IMR-90 (cell line): ENCODE results near the gene SLC25A34. TPM values are rescaled to one million over a fixed set of nuclear protein-coding genes. Genes with fewer than 3 reads are reported as not detected.

Source experiments
- ATAC-seq: fragments of 200-7000 bp; cut with Tn5 transposase; 2 replicates; pipeline ENCODE4 v1.9.1; 2020; ENCODE audit warnings: low read depth, mild to moderate bottlenecking, moderate library complexity
- BruUV-seq: library from RNA; stranded (reverse); fragments of 400-500 nt; replicated peaks from 2 replicates; lab custom pipeline; 2021; lab: Mats Ljungman, UMichigan
- CTCF ChIA-PET: fragments of 300-600 bp; formaldehyde crosslinking; extraction: SDS; loops from one replicate; lab custom pipeline; 2021; ENCODE audit warnings: antibody characterized with exemption; lab: Yijun Ruan, JAX
- POLR2A ChIA-PET: fragments of 300-600 bp; sonication (Branson Sonifier 250); formaldehyde crosslinking; loops from one replicate; lab custom pipeline; 2022; ENCODE audit warnings: antibody characterized with exemption; ENCODE audit not compliant: unreplicated experiment; lab: Charles Lee
- DNase-seq: peaks from one replicate; pipeline ENCODE4 v3.0.0; 2013
- H2AFZ ChIP-seq: replicated peaks from 2 replicates; pipeline ENCODE3; 2013; ENCODE audit warnings: low read length, mild to moderate bottlenecking; ENCODE audit not compliant: poor library complexity
- H2AK5ac ChIP-seq: 2 replicates; pipeline ENCODE4 v1.6.1; 2013; ENCODE audit warnings: low read depth, low read length, inconsistent platforms
- H2AK9ac ChIP-seq: replicated peaks from 2 replicates; pipeline ENCODE3; 2013; ENCODE audit warnings: mild to moderate bottlenecking, low read depth, low read length, moderate library complexity; ENCODE audit not compliant: poor library complexity
- H2BK120ac ChIP-seq: 2 replicates; pipeline ENCODE4 v1.6.1; 2013; ENCODE audit warnings: low read depth, low read length, inconsistent platforms
- H2BK15ac ChIP-seq: 3 replicates; pipeline ENCODE4 v1.6.1; 2013; ENCODE audit warnings: low read depth, low read length, inconsistent platforms
- H2BK20ac ChIP-seq: 2 replicates; pipeline ENCODE4 v1.6.1; 2013; ENCODE audit warnings: low read depth, mild to moderate bottlenecking, inconsistent platforms, low read length, moderate library complexity
- H2BK5ac ChIP-seq: 2 replicates; pipeline ENCODE4 v1.6.1; 2013; ENCODE audit warnings: mild to moderate bottlenecking, low read depth, low read length, inconsistent platforms; ENCODE audit not compliant: poor library complexity, severe bottlenecking
- H3K14ac ChIP-seq: replicated peaks from 2 replicates; pipeline ENCODE4 v1.6.1; 2013; ENCODE audit warnings: low read depth, low read length, inconsistent platforms
- H3K18ac ChIP-seq: 2 replicates; pipeline ENCODE4 v1.6.1; 2013; ENCODE audit warnings: low read depth, low read length, control low read depth
- H3K23ac ChIP-seq: 2 replicates; pipeline ENCODE4 v1.6.1; 2013; ENCODE audit warnings: low read depth, low read length, inconsistent platforms
- H3K27ac ChIP-seq: 2 replicates; pipeline ENCODE4 v1.5.1; 2013; ENCODE audit warnings: mild to moderate bottlenecking, control low read depth, low read length; ENCODE audit not compliant: insufficient read depth
- H3K27me3 ChIP-seq: 2 replicates; pipeline ENCODE4 v1.6.1; 2013; ENCODE audit warnings: low read length; ENCODE audit not compliant: control insufficient read depth, insufficient read depth
- H3K36me3 ChIP-seq: 2 replicates; pipeline ENCODE4 v1.6.1; 2013; ENCODE audit warnings: low read length, mixed read lengths; ENCODE audit not compliant: control insufficient read depth, insufficient read depth
- H3K4ac ChIP-seq: 2 replicates; pipeline ENCODE4 v1.6.1; 2013; ENCODE audit warnings: low read depth, low read length, inconsistent platforms
- H3K4me1 ChIP-seq: 2 replicates; pipeline ENCODE4 v1.6.1; 2013; ENCODE audit warnings: low read length, mixed read lengths; ENCODE audit not compliant: control insufficient read depth, insufficient read depth
- H3K4me2 ChIP-seq: 2 replicates; pipeline ENCODE4 v1.6.1; 2013; ENCODE audit warnings: low read depth, mild to moderate bottlenecking, control low read depth, low read length, moderate library complexity
- H3K4me3 ChIP-seq: 2 replicates; pipeline ENCODE4 v1.5.1; 2013; ENCODE audit warnings: low read depth, mild to moderate bottlenecking, control low read depth, low read length, moderate library complexity; ENCODE audit not compliant: insufficient read depth
- H3K56ac ChIP-seq: 2 replicates; pipeline ENCODE4 v1.6.1; 2013; ENCODE audit warnings: low read length, inconsistent platforms; ENCODE audit not compliant: insufficient read depth; ENCODE audit errors: extremely low read depth
- H3K79me1 ChIP-seq, 2 experiments: 2 replicates each; pipeline ENCODE4 v1.6.1; 2013; ENCODE audit warnings: low read length in 2 of 2, inconsistent platforms in 1 of 2, low read depth in 1 of 2
- H3K9ac ChIP-seq: 2 replicates; pipeline ENCODE4 v1.6.1; 2013; ENCODE audit warnings: low read depth, low read length, control low read depth
- H3K9me1 ChIP-seq: 2 replicates; pipeline ENCODE4 v1.6.1; 2013; ENCODE audit warnings: low read length, inconsistent platforms; ENCODE audit not compliant: insufficient read depth
- H3K9me3 ChIP-seq: 2 replicates; pipeline ENCODE4 v1.6.1; 2013; ENCODE audit warnings: low read length; ENCODE audit not compliant: control insufficient read depth, insufficient read depth
- H4K20me1 ChIP-seq: 2 replicates; pipeline ENCODE4 v1.6.1; 2013; ENCODE audit warnings: low read length, inconsistent platforms; ENCODE audit not compliant: insufficient read depth
- H4K5ac ChIP-seq: 2 replicates; pipeline ENCODE4 v1.6.1; 2013; ENCODE audit warnings: mild to moderate bottlenecking, low read depth, low read length, control low read depth
- H4K8ac ChIP-seq, 2 experiments: 2 replicates each; pipeline ENCODE4 v1.6.1; 2013; ENCODE audit warnings: low read depth in 2 of 2, low read length in 2 of 2, control low read depth in 1 of 2, inconsistent platforms in 1 of 2
- H4K91ac ChIP-seq: 2 replicates; pipeline ENCODE4 v1.6.1; 2013; ENCODE audit warnings: low read depth, low read length, inconsistent platforms; ENCODE audit not compliant: insufficient read depth
- BHLHE40 ChIP-seq: fragments of 150-350 bp; IDR thresholded peaks from 2 replicates; pipeline ENCODE4 v1.6.1; 2016; ENCODE audit warnings: mild to moderate bottlenecking, low read depth, low read length
- CEBPB ChIP-seq: IDR thresholded peaks from 2 replicates; pipeline ENCODE4 v1.6.1; 2012; ENCODE audit warnings: low read depth, low read length, improper control_type of control experiment
- CHD1 ChIP-seq: IDR thresholded peaks from 2 replicates; pipeline ENCODE4 v1.6.1; 2012; ENCODE audit warnings: low read depth, low read length, improper control_type of control experiment
- CTCF ChIP-seq: conservative IDR thresholded peaks from 2 replicates; pipeline ENCODE4 v1.5.1; 2012; ENCODE audit warnings: mild to moderate bottlenecking, low read depth, low read length, improper control_type of control experiment
- FOS ChIP-seq: fragments of 150-350 bp; IDR thresholded peaks from 2 replicates; pipeline ENCODE4 v1.6.1; 2016; ENCODE audit warnings: low read depth, low read length
- MAFK ChIP-seq: IDR thresholded peaks from 2 replicates; pipeline ENCODE4 v1.6.1; 2012; ENCODE audit warnings: low read depth, low read length, improper control_type of control experiment
- MAZ ChIP-seq: IDR thresholded peaks from 2 replicates; pipeline ENCODE4 v1.6.1; 2012; ENCODE audit warnings: low read depth, mild to moderate bottlenecking, low read length, improper control_type of control experiment, moderate library complexity, borderline replicate concordance
- MXI1 ChIP-seq: IDR thresholded peaks from 2 replicates; pipeline ENCODE4 v1.6.1; 2012; ENCODE audit warnings: low read depth, mild to moderate bottlenecking, low read length, moderate library complexity, borderline replicate concordance
- NFE2L2 ChIP-seq: fragments of 150-350 bp; IDR thresholded peaks from 2 replicates; pipeline ENCODE4 v1.6.1; 2016; ENCODE audit warnings: low read depth, mild to moderate bottlenecking, low read length
- POLR2A ChIP-seq: IDR thresholded peaks from 2 replicates; pipeline ENCODE4 v1.6.1; 2012; ENCODE audit warnings: mild to moderate bottlenecking, low read depth, low read length
- RAD21 ChIP-seq: IDR thresholded peaks from 2 replicates; pipeline ENCODE4 v1.6.1; 2012; ENCODE audit warnings: low read length, improper control_type of control experiment
- RCOR1 ChIP-seq: IDR thresholded peaks from 2 replicates; pipeline ENCODE4 v1.6.1; 2012; ENCODE audit warnings: mild to moderate bottlenecking, low read length, improper control_type of control experiment; ENCODE audit not compliant: insufficient replicate concordance
- RFX5 ChIP-seq: IDR thresholded peaks from 2 replicates; pipeline ENCODE4 v1.8.0; 2012; ENCODE audit warnings: low read depth, mild to moderate bottlenecking, low read length, moderate library complexity
- SMC3 ChIP-seq: fragments of 150-350 bp; IDR thresholded peaks from 2 replicates; pipeline ENCODE4 v1.6.1; 2016; ENCODE audit warnings: low read depth, mild to moderate bottlenecking, antibody characterized with exemption, low read length, moderate library complexity
- WGBS, 2 experiments: methylation state at CpG; one replicate each; pipeline versions ENCODE4 v1.1.5 to v1.1.7; 2013; ENCODE audit warnings: missing lambda C conversion rate in 2 of 2; ENCODE audit not compliant: insufficient read length in 1 of 2; ENCODE audit errors: extremely low coverage in 2 of 2; 5-methylcytosine and 5-hydroxymethylcytosine counted together
- dilution Hi-C: fragments of 300-500 bp; cut with HindIII; formaldehyde crosslinking; loops from one replicate; pipeline ENCODE4 v1.14.3; 2018; ENCODE audit warnings: low sequenced_read_pairs; ENCODE audit not compliant: unreplicated experiment
- in situ Hi-C: fragments of 300-500 bp; cut with MboI; formaldehyde crosslinking; loops from 3 replicates; pipeline ENCODE4 v1.14.3; 2019; ENCODE audit warnings: low sequenced_read_pairs, inconsistent platforms, mixed read lengths
- intact Hi-C: fragments of 100-400 bp; cut with micrococcal nuclease; formaldehyde crosslinking; loops from 2 replicates; pipeline ENCODE4 v1.10.0; 2022
- polyA plus RNA-seq, 3 experiments: library from polyadenylated mRNA; depleted of rRNA; stranded (reverse); fragments of >200 nt; gene quantifications; 2 replicates each; pipeline ENCODE4 v1.2.3, GENCODE V29; 2012; ENCODE audit warnings: low replicate concordance in 1 of 3
- total RNA-seq: library from RNA; depleted of rRNA; stranded (reverse); fragments of >200 nt; gene quantifications from 2 replicates; pipeline ENCODE4 v1.2.3, GENCODE V29; 2012
- TF ChIP-seq, protein P1 (sequence below): fragments of 150-350 bp; IDR thresholded peaks from 2 replicates; pipeline ENCODE4 v1.6.1; 2016; ENCODE audit warnings: low read depth, mild to moderate bottlenecking, low read length, moderate library complexity, borderline replicate concordance
- TF ChIP-seq, protein P2 (sequence below): fragments of 150-350 bp; IDR thresholded peaks from 2 replicates; pipeline ENCODE4 v1.6.1; 2017; ENCODE audit warnings: mild to moderate bottlenecking, antibody characterized with exemption, low read length, low read depth

Gene SLC25A34
- total and polyA plus RNA-seq, 2 of the 4 experiments (the other 2 are of a cell fraction) = under 0.01 to 0.72 TPM

DNA sequence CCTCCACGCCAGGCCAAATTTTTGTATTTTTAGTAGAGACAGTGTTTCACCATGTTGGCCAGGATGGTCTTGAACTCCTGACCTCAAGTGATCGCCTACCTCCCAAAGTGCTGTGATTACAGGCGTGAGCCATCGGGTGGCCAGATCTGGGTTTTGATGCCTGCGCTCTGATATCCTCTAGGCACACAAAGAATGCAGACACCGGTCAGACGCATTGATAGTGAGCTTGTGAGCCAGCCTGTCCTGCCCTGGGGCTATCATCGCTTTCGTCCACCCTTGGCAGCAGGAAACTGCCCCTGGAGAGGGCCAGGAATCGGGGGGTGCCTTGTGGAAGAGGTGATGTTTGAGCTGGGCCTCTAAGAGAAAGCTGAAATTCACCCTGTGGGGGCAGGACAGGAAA lies 26.5 kb downstream of the SLC25A34 start:
- no peak overlapping the region for H2BK5ac ChIP-seq
- H3K4me3 ChIP-seq = no peak overlapping the region
- no peak overlapping the region for H3K23ac ChIP-seq
- H2BK15ac ChIP-seq = no peak overlapping the region
- no peak overlapping the region for H3K9ac ChIP-seq
- no peak overlapping the region for H2AK9ac ChIP-seq
- peaks cover 46% of the 10 kb centered on the region for H4K20me1 ChIP-seq
- peak overlapping the region; percentile 48; the same call in 1 of the 2 replicates for H3K4ac ChIP-seq
- no peak overlapping the region for H2AK5ac ChIP-seq
- CTCF ChIA-PET = no interaction called here
- DNase-seq (no peak), ATAC-seq (no peak)
- no peak overlapping the region for H4K91ac ChIP-seq
- intact Hi-C loops = no loop called here
- no peak overlapping the region for H2BK20ac ChIP-seq
- 69% methylated on average over 5 of the region's 10 CpGs; no CpG with 5 or more reads in 1 of the 2 experiments for WGBS, 2 experiments
- POLR2A ChIA-PET = no interaction called here
- no peak overlapping the region for H3K18ac ChIP-seq
- H3K27ac ChIP-seq = no peak overlapping the region
- no peak overlapping the region for H3K14ac ChIP-seq
- H3K4me2 ChIP-seq = no peak overlapping the region
- no peak overlapping the region for H2BK120ac ChIP-seq
- peaks cover 28% of the 10 kb centered on the region for H3K36me3 ChIP-seq
- in situ Hi-C loops = no loop called here
- BruUV-seq = no TSS peak
- dilution Hi-C loops = no loop called here
- TF ChIP-seq POLR2A (no peak), SMC3 (no peak), MAZ (no peak), RFX5 (no peak), CTCF (no peak), RAD21 (no peak), BHLHE40 (no peak), CHD1 (no peak), MAFK (no peak), NFE2L2 (no peak), CEBPB (no peak), RCOR1 (no peak), FOS (no peak), MXI1 (no peak)
- TF ChIP-seq, protein P1, sequence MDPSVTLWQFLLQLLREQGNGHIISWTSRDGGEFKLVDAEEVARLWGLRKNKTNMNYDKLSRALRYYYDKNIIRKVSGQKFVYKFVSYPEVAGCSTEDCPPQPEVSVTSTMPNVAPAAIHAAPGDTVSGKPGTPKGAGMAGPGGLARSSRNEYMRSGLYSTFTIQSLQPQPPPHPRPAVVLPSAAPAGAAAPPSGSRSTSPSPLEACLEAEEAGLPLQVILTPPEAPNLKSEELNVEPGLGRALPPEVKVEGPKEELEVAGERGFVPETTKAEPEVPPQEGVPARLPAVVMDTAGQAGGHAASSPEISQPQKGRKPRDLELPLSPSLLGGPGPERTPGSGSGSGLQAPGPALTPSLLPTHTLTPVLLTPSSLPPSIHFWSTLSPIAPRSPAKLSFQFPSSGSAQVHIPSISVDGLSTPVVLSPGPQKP = no peak
- TF ChIP-seq, protein P2, sequence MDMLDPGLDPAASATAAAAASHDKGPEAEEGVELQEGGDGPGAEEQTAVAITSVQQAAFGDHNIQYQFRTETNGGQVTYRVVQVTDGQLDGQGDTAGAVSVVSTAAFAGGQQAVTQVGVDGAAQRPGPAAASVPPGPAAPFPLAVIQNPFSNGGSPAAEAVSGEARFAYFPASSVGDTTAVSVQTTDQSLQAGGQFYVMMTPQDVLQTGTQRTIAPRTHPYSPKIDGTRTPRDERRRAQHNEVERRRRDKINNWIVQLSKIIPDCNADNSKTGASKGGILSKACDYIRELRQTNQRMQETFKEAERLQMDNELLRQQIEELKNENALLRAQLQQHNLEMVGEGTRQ = no peak
- H4K8ac ChIP-seq = no peak overlapping the region
- H3K9me3 ChIP-seq = no peaks in the 10 kb centered on the region
- H2AFZ ChIP-seq = no peak overlapping the region
- peaks cover 14% of the 10 kb centered on the region for H3K9me1 ChIP-seq
- peaks cover 24 to 55% of the 10 kb centered on the region in 2 experiments for H3K79me1 ChIP-seq
- peaks cover 18% of the 10 kb centered on the region for H3K4me1 ChIP-seq
- H3K56ac ChIP-seq = no peak overlapping the region
- no peak overlapping the region for H4K5ac ChIP-seq
- H3K27me3 ChIP-seq = no peaks in the 10 kb centered on the region
